Measurements from ENCODE around the gene SCAPER. TPM values are rescaled to one million over a fixed set of nuclear protein-coding genes. Genes with fewer than 3 reads are reported as not detected.

SCAPER gene
- total RNA-seq, 1 experiment from 2014 or later, result 15.3 TPM

- CTCF ChIA-PET, result interaction anchor here (0.6 to 0.8 kb wide), 2 partner anchors 10 to 282 kb away, joined by 4 to 6 read pairs; no protein-coding TSS in a partner anchor
These were observed 564.8 kb downstream of the SCAPER start for GRCh38 chr15:76340198-76340802.

More at GRCh38 chr15:76340198-76340802, 564.8 kb downstream of the SCAPER start:
- no TSS peak for BruUV-seq (replicated peaks)
- H3K4me3 ChIP-seq (ENCODE audit: low read depth in 2 of 2, low read length in 2 of 2), result peak overlapping the region; percentile 42 to 52
- POLR2A ChIA-PET, result no interaction called here
- H3K4me1 ChIP-seq (ENCODE audit: control insufficient read depth, insufficient read depth, low read length), result peaks cover 3% of the 10 kb centered on the region; the same call in 1 of the 2 replicates
- in situ Hi-C loops (cut with HindIII; ENCODE audit: low pct_unique_long_range_greater_than_20kb, low sequenced_read_pairs), result no loop called here
- no peaks in the 10 kb centered on the region for H3K9me3 ChIP-seq (ENCODE audit: control insufficient read depth, insufficient read depth, low read depth, low read length)
- no peak for TF ChIP-seq SIN3A (IDR thresholded peaks at IDR 0.05; ENCODE audit: borderline replicate concordance, insufficient read depth, low read depth, low read length)
- TF ChIP-seq CTCF (IDR thresholded peaks at IDR 0.05), result no peak
- no peak for TF ChIP-seq POLR2AphosphoS5 (IDR thresholded peaks at IDR 0.05; ENCODE audit: low read depth, low read length)
- TF ChIP-seq TCF7L2 (IDR thresholded peaks at IDR 0.05; ENCODE audit: low read depth, low read length), result no peak
- no peak for TF ChIP-seq REST (IDR thresholded peaks at IDR 0.05; ENCODE audit: insufficient read depth in 1 of 2, low read depth in 2 of 2, low read length in 1 of 2)
- H3K36me3 ChIP-seq (ENCODE audit: control insufficient read depth, insufficient read depth, low read length), result peaks cover 3% of the 10 kb centered on the region; the same call in 1 of the 2 replicates
- DNase-seq (ENCODE audit: low read depth, low spot score) (no peak), ATAC-seq (peak; percentile 62)
- H3K27ac ChIP-seq (ENCODE audit: low read length), result no peak overlapping the region
- intact Hi-C loops (cut with micrococcal nuclease; ENCODE audit: unreplicated experiment), result no loop called here
- H3K27me3 ChIP-seq (ENCODE audit: control insufficient read depth, insufficient read depth, low read length), result peaks cover 14% of the 10 kb centered on the region
